DOHH2 (cell line): Measurements from ENCODE around the gene DOCK1.

Experiments
- CTCF ChIP-seq: fragments of 200-600 bp; sonication (generic); IDR thresholded peaks from one replicate; pipeline ENCODE4 v1.5.1; 2014; ENCODE audit warnings: antibody characterized with exemption, mild to moderate bottlenecking, low read depth, low read length; ENCODE audit not compliant: poor library complexity, severe bottlenecking
- EZH2phosphoT487 ChIP-seq: fragments of 200-600 bp; sonication (generic); IDR thresholded peaks from 2 replicates; pipeline ENCODE4 v1.6.1; 2017; ENCODE audit warnings: borderline replicate concordance, mild to moderate bottlenecking, antibody characterized with exemption, low read length, moderate library complexity, mixed read lengths

- TF ChIP-seq CTCF (no peak), EZH2phosphoT487 (no peak)
Measured at GRCh38 chr10:127197154-127197432, 291.9 kb downstream of the DOCK1 start.
